ENCODE data around the gene NEK11.

- TF ChIP-seq SUZ12 (IDR thresholded peaks at IDR 0.05) (no peak), BHLHE40 (IDR thresholded peaks at IDR 0.05; ENCODE audit: borderline replicate concordance) (no peak)
Observed at GRCh38 chr3:131077904-131078303, 51.2 kb downstream of the NEK11 start.

All from HEK293T (cell line).